Activated naive CD8-positive, alpha-beta T cell treated with anti-CD3 and anti-CD28 coated beads, Interleukin-2, amount 10 ng/mL, durations not matched to agents 7 days and 5 days (primary cell): ENCODE data around the gene ZSCAN22. TPM values are rescaled to one million over a fixed set of nuclear protein-coding genes. Genes with fewer than 3 reads are reported as not detected.

ENCODE experiments used
- ATAC-seq: fragments of 150-1000 bp; cut with Tn5 transposase; one replicate; pipeline ENCODE4 v1.10.0; 2021; ENCODE audit warnings: low read depth, moderate library complexity
- POLR2A ChIA-PET: fragments of 350-600 bp; sonication (Branson Sonifier 250); formaldehyde crosslinking; loops from one replicate; lab custom pipeline; 2021; ENCODE audit warnings: antibody characterized with exemption; lab: Charles Lee
- DNase-seq: peaks from one replicate; pipeline ENCODE4 v3.0.0; 2021
- H3K27ac Mint-ChIP-seq: one replicate; pipeline ENCODE4 v1.8.0; 2022; ENCODE audit warnings: mild to moderate bottlenecking, mixed read lengths
- H3K27me3 Mint-ChIP-seq: one replicate; pipeline ENCODE4 v1.8.0; 2022; ENCODE audit warnings: mild to moderate bottlenecking, moderate library complexity, mixed read lengths
- H3K36me3 Mint-ChIP-seq: one replicate; pipeline ENCODE4 v1.8.0; 2021; ENCODE audit warnings: mild to moderate bottlenecking, mixed read lengths
- H3K4me1 Mint-ChIP-seq: one replicate; pipeline ENCODE4 v1.8.0; 2021; ENCODE audit warnings: mixed read lengths
- H3K4me3 Mint-ChIP-seq: one replicate; pipeline ENCODE4 v1.8.0; 2022; ENCODE audit warnings: mild to moderate bottlenecking, moderate library complexity, mixed read lengths
- H3K9me3 Mint-ChIP-seq: one replicate; pipeline ENCODE4 v1.8.0; 2021; ENCODE audit warnings: mixed read lengths
- total RNA-seq, 2 experiments: library from RNA; stranded (reverse); gene quantifications; one replicate each; pipeline ENCODE4 v1.2.3, GENCODE V29; 2021

ZSCAN22 gene
- total RNA-seq, 2 experiments from 2014 or later = 6.3 TPM

GRCh38 chr19:58356766-58357480, 30.1 kb downstream of the ZSCAN22 start:
- ATAC-seq (no peak), DNase-seq (no peak)
- Mint-ChIP-seq H3K9me3 (no peaks in the 10 kb centered on the region), H3K27ac (peak overlapping the region; percentile 65), H3K27me3 (no peaks in the 10 kb centered on the region), H3K4me3 (peak overlapping the region; percentile 37), H3K36me3 (peaks cover 4% of the 10 kb centered on the region), H3K4me1 (peaks cover 17% of the 10 kb centered on the region)
- POLR2A ChIA-PET = interaction anchor here (0.5 to 2.4 kb wide), 12 partner anchors 8 to 514 kb away, joined by 3 to 29 read pairs (median 4); partner anchors contain the start of genes ZBTB45, ZNF446, ZNF837 and ZSCAN22

- no peaks in the 10 kb centered on the region for H3K27me3 Mint-ChIP-seq
- H3K36me3 Mint-ChIP-seq = peaks cover 4% of the 10 kb centered on the region
- H3K4me3 Mint-ChIP-seq = peak overlapping the region; percentile 35
- H3K4me1 Mint-ChIP-seq = peaks cover 20% of the 10 kb centered on the region
- H3K27ac Mint-ChIP-seq = peak overlapping the region; percentile 16
- DNase-seq (no peak), ATAC-seq (no peak)
- H3K9me3 Mint-ChIP-seq = no peaks in the 10 kb centered on the region
- POLR2A ChIA-PET = interaction anchor here (0.5 to 1.9 kb wide), 7 partner anchors 10 to 514 kb away, joined by 3 to 29 read pairs (median 4); partner anchors contain the start of genes ZBTB45, ZNF446 and ZSCAN22
Observed at GRCh38 chr19:58357481-58358145, 30.8 kb downstream of the ZSCAN22 start.

GRCh38 chr19:58361900-58362271, 35.1 kb downstream of the ZSCAN22 start:
- ATAC-seq (peak; percentile 11), DNase-seq (peak; percentile 69)
- H3K4me3 Mint-ChIP-seq = peak overlapping the region; percentile 94
- H3K9me3 Mint-ChIP-seq = no peaks in the 10 kb centered on the region
- H3K27me3 Mint-ChIP-seq = no peaks in the 10 kb centered on the region
- no peaks in the 10 kb centered on the region for H3K36me3 Mint-ChIP-seq
- peak overlapping the region; percentile 94 for H3K27ac Mint-ChIP-seq
- peaks cover 13% of the 10 kb centered on the region for H3K4me1 Mint-ChIP-seq
- POLR2A ChIA-PET = interaction anchor here (0.8 to 5.0 kb wide), 16 partner anchors 10 to 200 kb away, joined by 3 to 50 read pairs (median 6); partner anchors contain the start of genes RPS5, ZBTB45, ZNF274 and ZNF324B

GRCh38 chr19:58362272-58362994, 35.6 kb downstream of the ZSCAN22 start, which contains the start of gene ZNF497:
Gene ZNF497, minus strand, starts transcription at chr19:58362751. Its CDS starts 5,116 bp downstream, at chr19:58357635.
- Mint-ChIP-seq H3K4me1 (peaks cover 13% of the 10 kb centered on the region), H3K9me3 (no peaks in the 10 kb centered on the region), H3K4me3 (peak within 1 kb of the TSS; percentile 94), H3K27ac (peak within 1 kb of the TSS; percentile 94), H3K27me3 (no peaks in the 10 kb centered on the region), H3K36me3 (no peaks in the 10 kb centered on the region)
- DNase-seq (peak; percentile 98), ATAC-seq (peak; percentile 87)
- POLR2A ChIA-PET = interaction anchor here (0.6 to 5.0 kb wide), 23 partner anchors 10 to 200 kb away, joined by 3 to 50 read pairs (median 4); partner anchors contain the start of genes RPS5, ZBTB45, ZNF274 and ZNF324B

- Mint-ChIP-seq H3K4me3 (no peak overlapping the region), H3K36me3 (no peaks in the 10 kb centered on the region)
- no peak for ATAC-seq
Observed at GRCh38 chr19:58364146-58364545, 37.4 kb downstream of the ZSCAN22 start.

GRCh38 chr19:58366585-58367430, 40.0 kb downstream of the ZSCAN22 start:
- H3K36me3 Mint-ChIP-seq = no peaks in the 10 kb centered on the region
- H3K9me3 Mint-ChIP-seq = no peaks in the 10 kb centered on the region
- no peaks in the 10 kb centered on the region for H3K27me3 Mint-ChIP-seq
- ATAC-seq = no peak
- H3K4me3 Mint-ChIP-seq = no peak overlapping the region
- POLR2A ChIA-PET = interaction anchor here (0.7 to 1.3 kb wide), 2 partner anchors 15 to 19 kb away, joined by 3 to 4 read pairs; partner anchors contain the start of gene ZNF837
- DNase-seq = no peak
- no peak overlapping the region for H3K27ac Mint-ChIP-seq
- peaks cover 7% of the 10 kb centered on the region for H3K4me1 Mint-ChIP-seq

More at GRCh38 chr19:58364146-58364545, 37.4 kb downstream of the ZSCAN22 start:
- DNase-seq = no peak
- Mint-ChIP-seq H3K27me3 (no peaks in the 10 kb centered on the region), H3K9me3 (no peaks in the 10 kb centered on the region), H3K27ac (no peak overlapping the region), H3K4me1 (peaks cover 11% of the 10 kb centered on the region)
- POLR2A ChIA-PET = interaction anchor here (0.9 to 5.0 kb wide), 5 partner anchors 8 to 181 kb away, joined by 3 to 50 read pairs (median 14); partner anchors contain the start of gene ZNF837

- no peak overlapping the region for H3K27ac Mint-ChIP-seq
- H3K27me3 Mint-ChIP-seq = no peaks in the 10 kb centered on the region
- H3K4me1 Mint-ChIP-seq = peaks cover 2% of the 10 kb centered on the region
- H3K36me3 Mint-ChIP-seq = no peaks in the 10 kb centered on the region
- POLR2A ChIA-PET = no interaction called here
- no peaks in the 10 kb centered on the region for H3K9me3 Mint-ChIP-seq
- ATAC-seq (no peak), DNase-seq (no peak)
- no peak overlapping the region for H3K4me3 Mint-ChIP-seq
Observed at GRCh38 chr19:58367698-58368454, 41.1 kb downstream of the ZSCAN22 start.

- Mint-ChIP-seq H3K27me3 (no peaks in the 10 kb centered on the region), H3K27ac (no peak overlapping the region), H3K4me1 (peaks cover 1% of the 10 kb centered on the region), H3K9me3 (no peaks in the 10 kb centered on the region), H3K36me3 (no peaks in the 10 kb centered on the region), H3K4me3 (no peak overlapping the region)
- POLR2A ChIA-PET = no interaction called here
- no peak for ATAC-seq
- no peak for DNase-seq
Observed at GRCh38 chr19:58368561-58369360, 42.0 kb downstream of the ZSCAN22 start.

GRCh38 chr19:58372311-58373133, 45.7 kb downstream of the ZSCAN22 start:
- Mint-ChIP-seq H3K36me3 (no peaks in the 10 kb centered on the region), H3K27me3 (no peaks in the 10 kb centered on the region), H3K4me1 (no peaks in the 10 kb centered on the region), H3K27ac (no peak overlapping the region), H3K9me3 (no peaks in the 10 kb centered on the region), H3K4me3 (no peak overlapping the region)
- no peak for ATAC-seq
- POLR2A ChIA-PET = interaction anchor here (3.1 kb wide), 1 partner anchor 9 kb away, joined by 14 read pairs; the partner anchor contains the start of gene ZNF497
- DNase-seq = no peak

GRCh38 chr19:58374200-58374599, 47.4 kb downstream of the ZSCAN22 start:
- POLR2A ChIA-PET = interaction anchor here (1.0 to 3.1 kb wide), 2 partner anchors 11 to 170 kb away, joined by 3 to 14 read pairs; partner anchors contain the start of genes TRIM28 and ZNF497
- Mint-ChIP-seq H3K36me3 (no peaks in the 10 kb centered on the region), H3K4me3 (no peak overlapping the region), H3K9me3 (no peaks in the 10 kb centered on the region), H3K27ac (no peak overlapping the region), H3K27me3 (no peaks in the 10 kb centered on the region), H3K4me1 (no peaks in the 10 kb centered on the region)
- ATAC-seq (no peak), DNase-seq (no peak)
